C4-2B (cell line): ENCODE measurements around the gene HERC2.
"Not testable (repeated sequence)": the region's sequence is repeated elsewhere in the genome, so short reads cannot be mapped to it uniquely, and the experiment has no call there.

Experiments used
- H3K27ac ChIP-seq: fragments of 450-650 bp; 2 replicates; pipeline ENCODE4 v1.5.1; 2017
- ZFX ChIP-seq: fragments of 450-650 bp; IDR thresholded peaks from 2 replicates; pipeline ENCODE4 v1.6.1; 2017
- TF ChIP-seq, protein P1 (sequence below): fragments of 450-650 bp; conservative IDR thresholded peaks from 2 replicates; pipeline ENCODE4 v1.5.1; 2017; ENCODE audit warnings: mild to moderate bottlenecking

The HERC2 gene

DNA sequence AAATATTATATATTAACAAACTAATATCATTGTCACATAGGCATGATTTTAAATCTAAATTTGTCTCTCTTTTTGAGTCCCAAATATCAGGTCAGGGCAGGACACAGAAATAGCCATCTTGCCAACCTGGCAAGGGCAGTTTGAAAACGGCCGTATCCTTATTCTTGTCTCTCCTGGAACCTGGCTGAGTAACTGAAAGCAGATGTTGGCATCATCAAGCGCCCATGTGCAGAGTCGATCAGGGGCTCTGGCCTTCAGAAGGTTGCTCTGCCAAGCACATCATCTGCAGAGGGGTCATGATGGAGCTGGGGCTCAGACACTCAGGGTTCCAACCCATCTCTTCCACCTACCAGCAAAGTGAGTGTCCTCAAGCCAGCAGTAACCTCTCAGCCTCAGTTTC, 167.7 kb downstream of the HERC2 start:
- TF ChIP-seq, protein P1, sequence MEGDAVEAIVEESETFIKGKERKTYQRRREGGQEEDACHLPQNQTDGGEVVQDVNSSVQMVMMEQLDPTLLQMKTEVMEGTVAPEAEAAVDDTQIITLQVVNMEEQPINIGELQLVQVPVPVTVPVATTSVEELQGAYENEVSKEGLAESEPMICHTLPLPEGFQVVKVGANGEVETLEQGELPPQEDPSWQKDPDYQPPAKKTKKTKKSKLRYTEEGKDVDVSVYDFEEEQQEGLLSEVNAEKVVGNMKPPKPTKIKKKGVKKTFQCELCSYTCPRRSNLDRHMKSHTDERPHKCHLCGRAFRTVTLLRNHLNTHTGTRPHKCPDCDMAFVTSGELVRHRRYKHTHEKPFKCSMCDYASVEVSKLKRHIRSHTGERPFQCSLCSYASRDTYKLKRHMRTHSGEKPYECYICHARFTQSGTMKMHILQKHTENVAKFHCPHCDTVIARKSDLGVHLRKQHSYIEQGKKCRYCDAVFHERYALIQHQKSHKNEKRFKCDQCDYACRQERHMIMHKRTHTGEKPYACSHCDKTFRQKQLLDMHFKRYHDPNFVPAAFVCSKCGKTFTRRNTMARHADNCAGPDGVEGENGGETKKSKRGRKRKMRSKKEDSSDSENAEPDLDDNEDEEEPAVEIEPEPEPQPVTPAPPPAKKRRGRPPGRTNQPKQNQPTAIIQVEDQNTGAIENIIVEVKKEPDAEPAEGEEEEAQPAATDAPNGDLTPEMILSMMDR, result no peak
- TF ChIP-seq ZFX, result no peak
- H3K27ac ChIP-seq, result no peak overlapping the region

GRCh38 chr15:28153492-28154119, 168.4 kb downstream of the HERC2 start:
- TF ChIP-seq ZFX, result no peak
- TF ChIP-seq, protein P1, result no peak
- H3K27ac ChIP-seq, result no peak overlapping the region

DNA sequence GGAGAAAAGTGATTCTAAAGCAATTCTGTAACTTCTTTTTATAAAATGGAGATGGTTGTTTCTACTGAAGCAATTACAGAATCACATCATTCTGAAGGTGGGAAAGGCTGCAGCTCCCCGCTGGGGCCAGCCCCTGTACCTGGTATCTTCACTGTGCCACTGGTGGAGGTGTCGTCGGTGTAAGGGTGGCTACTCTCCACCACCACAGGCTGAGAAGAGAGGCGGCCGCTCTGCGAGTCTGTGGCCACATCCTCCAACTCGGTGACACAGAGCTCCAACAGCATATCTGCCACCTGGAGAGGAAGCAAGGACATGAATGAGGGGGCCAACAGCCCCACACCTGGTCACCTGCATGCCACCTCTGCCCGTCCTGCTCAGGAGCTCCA, 169.4 kb downstream of the HERC2 start:
- not testable (repeated sequence) for H3K27ac ChIP-seq

DNA sequence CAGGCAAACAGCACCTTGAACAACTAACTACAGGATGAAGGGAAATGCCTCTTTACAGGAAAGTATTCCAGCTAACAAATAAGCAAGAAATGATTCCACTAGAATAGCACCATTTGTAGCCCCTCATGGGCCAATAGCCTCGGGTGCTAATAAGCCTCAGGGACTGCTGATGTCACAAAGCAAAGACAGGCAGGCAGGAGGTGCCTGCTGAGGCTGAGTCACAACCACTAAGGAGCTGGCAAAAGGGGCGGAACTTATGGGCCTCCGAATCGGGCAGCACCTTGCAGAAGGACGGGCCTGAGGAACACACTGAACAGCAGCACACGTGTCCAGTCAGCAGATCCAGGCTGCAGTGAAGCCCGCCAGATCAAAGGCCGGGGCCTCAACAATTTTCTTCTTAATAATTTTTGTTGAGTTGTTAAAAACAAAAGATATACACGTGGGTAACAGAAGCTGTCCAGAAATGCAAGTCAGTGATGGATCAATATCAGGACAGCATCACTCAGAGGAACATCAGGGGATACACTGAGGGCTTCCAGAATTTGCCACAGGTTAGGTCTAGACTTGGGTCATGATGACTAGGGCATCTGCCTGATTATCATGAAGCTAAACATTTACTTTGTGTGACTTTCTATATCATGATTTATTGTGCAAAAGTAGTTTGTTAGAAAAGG, 170.0 kb downstream of the HERC2 start:
- not testable (repeated sequence) for H3K27ac ChIP-seq

- no peak overlapping the region for H3K27ac ChIP-seq
- no peak for TF ChIP-seq ZFX
- TF ChIP-seq, protein P1, result no peak
Observed at GRCh38 chr15:28147801-28148200, 174.2 kb downstream of the HERC2 start.

GRCh38 chr15:28145419-28145818, 176.6 kb downstream of the HERC2 start:
- not testable (repeated sequence) for H3K27ac ChIP-seq

GRCh38 chr15:28140062-28140461, 181.9 kb downstream of the HERC2 start:
- TF ChIP-seq, protein P1, result no peak
- no peak for TF ChIP-seq ZFX
- H3K27ac ChIP-seq, result no peak overlapping the region

GRCh38 chr15:28137408-28138039, 184.5 kb downstream of the HERC2 start:
- not testable (repeated sequence) for H3K27ac ChIP-seq

DNA sequence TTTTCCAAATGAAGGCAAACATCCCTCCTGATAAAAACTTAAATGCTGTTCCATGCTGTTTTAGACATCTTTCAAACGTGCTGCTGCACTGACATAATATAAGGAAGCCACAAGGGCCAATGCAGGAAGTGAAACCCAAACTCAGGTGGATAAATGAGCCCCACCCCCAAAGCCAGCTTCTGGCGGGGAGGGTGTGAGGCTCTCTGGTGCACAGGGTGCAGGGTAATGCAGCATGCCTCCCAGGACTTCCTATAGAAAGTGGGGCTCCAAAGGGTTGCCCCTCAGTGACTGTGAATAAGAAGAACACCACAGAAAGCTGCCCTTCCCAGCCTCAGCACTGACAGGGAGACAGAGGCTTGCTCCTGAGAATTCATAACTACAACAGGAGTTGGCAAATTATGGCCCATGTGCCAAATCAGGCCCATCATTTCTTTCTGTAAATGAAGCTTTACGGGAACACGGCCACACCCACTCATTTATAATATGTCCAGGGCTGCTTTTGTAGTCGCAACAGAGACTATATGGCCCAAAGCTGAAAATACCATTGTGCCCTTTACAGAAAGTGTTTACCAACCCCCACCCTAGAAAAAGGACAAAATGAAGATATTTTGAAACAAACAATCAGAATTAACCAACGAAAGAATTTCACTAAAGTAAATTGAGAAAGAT, 185.6 kb downstream of the HERC2 start:
- not testable (repeated sequence) for H3K27ac ChIP-seq

DNA sequence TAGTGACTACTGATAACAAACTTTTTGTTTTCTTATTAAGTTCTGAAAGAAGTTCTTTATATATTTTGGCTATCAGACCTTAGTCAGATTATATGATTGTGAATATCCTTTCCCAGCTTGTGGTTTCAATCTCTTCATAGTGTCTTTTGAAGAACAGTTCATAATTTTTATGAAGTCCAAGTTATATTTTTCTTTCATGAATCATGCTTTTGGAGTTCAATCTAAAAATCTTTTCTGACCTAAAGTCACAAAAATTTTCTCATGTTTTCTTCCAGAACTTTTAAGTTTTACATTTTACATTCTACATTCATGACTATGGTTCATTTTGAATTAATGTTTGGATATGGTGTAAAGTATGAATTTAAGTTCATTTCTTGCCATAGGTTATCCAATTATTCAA, 188.7 kb downstream of the HERC2 start:
- TF ChIP-seq, protein P1, result no peak
- no peak for TF ChIP-seq ZFX
- no peak overlapping the region for H3K27ac ChIP-seq
